Dendritic cell treated with granulocyte-macrophage colony-stimulating factor and Interleukin-4, amounts not matched to agents 40 ng/mL and 50 ng/mL, for 4 days (primary cell): ENCODE measurements around the gene RYR2.
"Not testable (repeated sequence)": the region's sequence is repeated elsewhere in the genome, so short reads cannot be mapped to it uniquely, and the experiment has no call there.

Experiments used
- H3K27ac Mint-ChIP-seq: one replicate; pipeline ENCODE4 v1.8.0; 2022; ENCODE audit warnings: mild to moderate bottlenecking, mixed read lengths
- H3K27me3 Mint-ChIP-seq: one replicate; pipeline ENCODE4 v1.8.0; 2022; ENCODE audit warnings: mild to moderate bottlenecking, mixed read lengths
- H3K36me3 Mint-ChIP-seq: one replicate; pipeline ENCODE4 v1.8.0; 2022; ENCODE audit warnings: low read depth, mixed read lengths
- H3K4me1 Mint-ChIP-seq: one replicate; pipeline ENCODE4 v1.8.0; 2022; ENCODE audit warnings: low read depth, mixed read lengths
- H3K4me3 Mint-ChIP-seq: one replicate; pipeline ENCODE4 v1.8.0; 2022; ENCODE audit warnings: mild to moderate bottlenecking, moderate library complexity, mixed read lengths
- H3K9me3 Mint-ChIP-seq: one replicate; pipeline ENCODE4 v1.8.0; 2022; ENCODE audit warnings: mixed read lengths
- intact Hi-C: fragments of 100-400 bp; cut with micrococcal nuclease; formaldehyde crosslinking; loops from one replicate; pipeline ENCODE4 v1.15.0; 2022

The RYR2 gene

GRCh38 chr1:237817277-237817676, 775.3 kb downstream of the RYR2 start:
- no peaks in the 10 kb centered on the region for H3K36me3 Mint-ChIP-seq
- intact Hi-C loops: no loop called here
- H3K27me3 Mint-ChIP-seq: peaks cover 2% of the 10 kb centered on the region

GRCh38 chr1:237820634-237821033, 778.6 kb downstream of the RYR2 start:
- H3K27ac Mint-ChIP-seq, H3K36me3 Mint-ChIP-seq, intact Hi-C loops, H3K9me3 Mint-ChIP-seq, H3K4me3 Mint-ChIP-seq, H3K4me1 Mint-ChIP-seq, H3K27me3 Mint-ChIP-seq: not testable (repeated sequence)

More at GRCh38 chr1:237817277-237817676, 775.3 kb downstream of the RYR2 start:
- Mint-ChIP-seq H3K9me3 (no peaks in the 10 kb centered on the region), H3K4me1 (no peaks in the 10 kb centered on the region), H3K27ac (no peak overlapping the region), H3K4me3 (no peak overlapping the region)

GRCh38 chr1:237832858-237833257, 790.9 kb downstream of the RYR2 start:
- Mint-ChIP-seq H3K27me3 (no peaks in the 10 kb centered on the region), H3K9me3 (no peaks in the 10 kb centered on the region), H3K4me3 (no peak overlapping the region), H3K4me1 (no peaks in the 10 kb centered on the region), H3K27ac (no peak overlapping the region), H3K36me3 (no peaks in the 10 kb centered on the region)
- intact Hi-C loops: no loop called here

GRCh38 chr1:237834048-237834447, 792.1 kb downstream of the RYR2 start:
- Mint-ChIP-seq H3K27ac (no peak overlapping the region), H3K36me3 (no peaks in the 10 kb centered on the region), H3K4me1 (no peaks in the 10 kb centered on the region), H3K9me3 (no peaks in the 10 kb centered on the region), H3K27me3 (no peaks in the 10 kb centered on the region), H3K4me3 (no peak overlapping the region)
- intact Hi-C loops: no loop called here

GRCh38 chr1:237834461-237834860, 792.5 kb downstream of the RYR2 start:
- H3K36me3 Mint-ChIP-seq: no peaks in the 10 kb centered on the region
- peaks cover 1% of the 10 kb centered on the region for H3K9me3 Mint-ChIP-seq
- H3K27me3 Mint-ChIP-seq: no peaks in the 10 kb centered on the region
- H3K4me1 Mint-ChIP-seq: no peaks in the 10 kb centered on the region
- H3K27ac Mint-ChIP-seq: no peak overlapping the region
- intact Hi-C loops: no loop called here
- no peak overlapping the region for H3K4me3 Mint-ChIP-seq

- no peak overlapping the region for H3K4me3 Mint-ChIP-seq
- H3K36me3 Mint-ChIP-seq: no peaks in the 10 kb centered on the region
- H3K9me3 Mint-ChIP-seq: peaks cover 22% of the 10 kb centered on the region
- intact Hi-C loops: no loop called here
- H3K27me3 Mint-ChIP-seq: no peaks in the 10 kb centered on the region
- no peaks in the 10 kb centered on the region for H3K4me1 Mint-ChIP-seq
- no peak overlapping the region for H3K27ac Mint-ChIP-seq
Measured at GRCh38 chr1:237838320-237838719, 796.3 kb downstream of the RYR2 start.

GRCh38 chr1:237838904-237839534, 797.0 kb downstream of the RYR2 start:
- Mint-ChIP-seq H3K27me3 (no peaks in the 10 kb centered on the region), H3K27ac (no peak overlapping the region), H3K4me3 (no peak overlapping the region), H3K9me3 (peaks cover 22% of the 10 kb centered on the region), H3K4me1 (no peaks in the 10 kb centered on the region), H3K36me3 (no peaks in the 10 kb centered on the region)
- intact Hi-C loops: no loop called here

GRCh38 chr1:237841485-237841884, 799.5 kb downstream of the RYR2 start:
- Mint-ChIP-seq H3K27ac (no peak overlapping the region), H3K9me3 (peaks cover 22% of the 10 kb centered on the region), H3K36me3 (no peaks in the 10 kb centered on the region), H3K4me1 (no peaks in the 10 kb centered on the region), H3K4me3 (no peak overlapping the region), H3K27me3 (no peaks in the 10 kb centered on the region)
- intact Hi-C loops: no loop called here

- H3K27me3 Mint-ChIP-seq, H3K27ac Mint-ChIP-seq, H3K36me3 Mint-ChIP-seq, intact Hi-C loops, H3K4me1 Mint-ChIP-seq, H3K4me3 Mint-ChIP-seq: not testable (repeated sequence)
- peaks cover 22% of the 10 kb centered on the region for H3K9me3 Mint-ChIP-seq
Measured at GRCh38 chr1:237843516-237843915, 801.5 kb downstream of the RYR2 start.

GRCh38 chr1:237851210-237851845, 809.3 kb downstream of the RYR2 start:
- no peaks in the 10 kb centered on the region for H3K4me1 Mint-ChIP-seq
- no peaks in the 10 kb centered on the region for H3K9me3 Mint-ChIP-seq
- H3K4me3 Mint-ChIP-seq: no peak overlapping the region
- no peaks in the 10 kb centered on the region for H3K27me3 Mint-ChIP-seq
- no peaks in the 10 kb centered on the region for H3K36me3 Mint-ChIP-seq
- intact Hi-C loops: loop anchor here (5.0 kb wide), 1 partner anchor 1101 kb away; no protein-coding TSS in a partner anchor
- H3K27ac Mint-ChIP-seq: no peak overlapping the region

- Mint-ChIP-seq H3K27ac (no peak overlapping the region), H3K4me3 (no peak overlapping the region), H3K36me3 (no peaks in the 10 kb centered on the region), H3K27me3 (no peaks in the 10 kb centered on the region), H3K4me1 (no peaks in the 10 kb centered on the region), H3K9me3 (no peaks in the 10 kb centered on the region)
- intact Hi-C loops: loop anchor here (5.0 kb wide), 1 partner anchor 1100 kb away; no protein-coding TSS in a partner anchor
Measured at GRCh38 chr1:237852342-237852741, 810.4 kb downstream of the RYR2 start.

- no peak overlapping the region for H3K4me3 Mint-ChIP-seq
- H3K4me1 Mint-ChIP-seq: peaks cover 6% of the 10 kb centered on the region
- H3K36me3 Mint-ChIP-seq: no peaks in the 10 kb centered on the region
- no peaks in the 10 kb centered on the region for H3K27me3 Mint-ChIP-seq
- H3K9me3 Mint-ChIP-seq: no peaks in the 10 kb centered on the region
- H3K27ac Mint-ChIP-seq: no peak overlapping the region
- intact Hi-C loops: no loop called here
Measured at GRCh38 chr1:237857455-237857854, 815.5 kb downstream of the RYR2 start.

GRCh38 chr1:237858992-237859391, 817.0 kb downstream of the RYR2 start:
- Mint-ChIP-seq H3K27me3 (no peaks in the 10 kb centered on the region), H3K4me1 (peaks cover 6% of the 10 kb centered on the region), H3K4me3 (no peak overlapping the region), H3K9me3 (no peaks in the 10 kb centered on the region), H3K27ac (no peak overlapping the region), H3K36me3 (no peaks in the 10 kb centered on the region)
- intact Hi-C loops: no loop called here

- H3K27me3 Mint-ChIP-seq: peaks cover 2% of the 10 kb centered on the region
- H3K4me1 Mint-ChIP-seq: peaks cover 15% of the 10 kb centered on the region
- H3K27ac Mint-ChIP-seq: no peak overlapping the region
- no peaks in the 10 kb centered on the region for H3K36me3 Mint-ChIP-seq
- no peak overlapping the region for H3K4me3 Mint-ChIP-seq
- intact Hi-C loops: no loop called here
- H3K9me3 Mint-ChIP-seq: no peaks in the 10 kb centered on the region
Measured at GRCh38 chr1:237861944-237862343, 820.0 kb downstream of the RYR2 start.

- Mint-ChIP-seq H3K27ac (no peak overlapping the region), H3K4me1 (peaks cover 15% of the 10 kb centered on the region), H3K4me3 (no peak overlapping the region), H3K36me3 (no peaks in the 10 kb centered on the region), H3K27me3 (peaks cover 2% of the 10 kb centered on the region), H3K9me3 (no peaks in the 10 kb centered on the region)
- intact Hi-C loops: no loop called here
Measured at GRCh38 chr1:237863234-237863633, 821.2 kb downstream of the RYR2 start.
